CD4-positive, alpha-beta memory T cell (primary cell): ENCODE measurements around the gene MGST2. TPM values are rescaled to one million over a fixed set of nuclear protein-coding genes. Genes with fewer than 3 reads are reported as not detected.
"Not testable (repeated sequence)": the region's sequence is repeated elsewhere in the genome, so short reads cannot be mapped to it uniquely, and the experiment has no call there.

Experiments
- CTCF ChIA-PET: fragments of 350-600 bp; sonication (Branson Sonifier 250); formaldehyde crosslinking; loops from one replicate; lab custom pipeline; 2021; ENCODE audit warnings: inconsistent platforms; ENCODE audit not compliant: partially characterized antibody; lab: Charles Lee
- POLR2A ChIA-PET: fragments of 350-600 bp; sonication (Branson Sonifier 250); formaldehyde crosslinking; loops from one replicate; lab custom pipeline; 2021; ENCODE audit not compliant: partially characterized antibody; lab: Charles Lee
- DNase-seq, 5 donors: peaks; one replicate each; pipeline versions ENCODE4 v3.0.0 to v3.0.0-alpha.2; 2020 to 2022; ENCODE audit warnings: mixed read lengths in 1 of 5
- H3K27ac ChIP-seq: one replicate; pipeline ENCODE4 v1.7.0; 2013; ENCODE audit warnings: low read depth, low read length
- H3K27me3 ChIP-seq: 2 replicates; pipeline ENCODE4 v1.7.0; 2013; ENCODE audit warnings: mild to moderate bottlenecking, low read length, moderate library complexity; ENCODE audit not compliant: insufficient read depth
- H3K36me3 ChIP-seq: 2 replicates; pipeline ENCODE4 v1.7.0; 2013; ENCODE audit warnings: mild to moderate bottlenecking, low read length, moderate library complexity; ENCODE audit not compliant: insufficient read depth
- H3K4me1 ChIP-seq: 2 replicates; pipeline ENCODE4 v1.7.0; 2013; ENCODE audit warnings: mild to moderate bottlenecking, low read length, moderate library complexity; ENCODE audit not compliant: insufficient read depth
- H3K4me3 ChIP-seq, 2 donors: one replicate each; pipeline ENCODE4 v1.7.0; 2013; ENCODE audit warnings: low read length in 2 of 2, mild to moderate bottlenecking in 1 of 2
- H3K9me3 ChIP-seq, 2 donors: one replicate each; pipeline ENCODE4 v1.7.0; 2013; ENCODE audit warnings: low read length in 2 of 2, control low read depth in 1 of 2; ENCODE audit not compliant: control insufficient read depth in 1 of 2
- H3K27ac Mint-ChIP-seq, 7 donors: one replicate each; pipeline ENCODE4 v1.8.0; 2020 to 2021; ENCODE audit warnings: mixed read lengths in 7 of 7, mild to moderate bottlenecking in 6 of 7, inconsistent platforms in 3 of 7, moderate library complexity in 3 of 7
- H3K27me3 Mint-ChIP-seq, 2 donors: one replicate each; pipeline ENCODE4 v1.8.0; 2020 to 2021; ENCODE audit warnings: mixed read lengths in 2 of 2
- H3K36me3 Mint-ChIP-seq, 2 donors: one replicate each; pipeline ENCODE4 v1.8.0; 2020 to 2021; ENCODE audit warnings: mixed read lengths in 2 of 2, inconsistent platforms in 1 of 2, mild to moderate bottlenecking in 1 of 2
- H3K4me1 Mint-ChIP-seq, 4 donors: one replicate each; pipeline ENCODE4 v1.8.0; 2020 to 2021; ENCODE audit warnings: mixed read lengths in 4 of 4, mild to moderate bottlenecking in 1 of 4
- H3K4me3 Mint-ChIP-seq, 8 donors: one replicate each; pipeline ENCODE4 v1.8.0; 2020 to 2021; ENCODE audit warnings: mixed read lengths in 8 of 8, mild to moderate bottlenecking in 7 of 8, moderate library complexity in 6 of 8, inconsistent platforms in 3 of 8
- H3K9me3 Mint-ChIP-seq, 8 donors: one replicate each; pipeline ENCODE4 v1.8.0; 2020 to 2021; ENCODE audit warnings: mixed read lengths in 8 of 8, mild to moderate bottlenecking in 5 of 8, inconsistent platforms in 3 of 8, moderate library complexity in 1 of 8
- intact Hi-C: fragments of 100-400 bp; cut with micrococcal nuclease; formaldehyde crosslinking; loops from one replicate; pipeline ENCODE4 v1.15.1; 2023
- polyA plus RNA-seq, 2 donors: library from polyadenylated mRNA; unstranded; fragments of 300-500 nt; fragmentation: Illumina TruSeq; gene quantifications; one replicate each; pipeline ENCODE4 v1.2.3, GENCODE V29; 2021
- total RNA-seq, 2 experiments: library from RNA; stranded (reverse); gene quantifications; one replicate each; pipeline ENCODE4 v1.2.3, GENCODE V29; 2021

The MGST2 gene
- total and polyA plus RNA-seq, 4 experiments from 2014 or later, result 1.0 to 26.2 (median 8.3) TPM

GRCh38 chr4:139625482-139625881 lies 40.1 kb upstream of the MGST2 start:
- Mint-ChIP-seq H3K4me1 (peaks cover 0 to 2% (median 0%) of the 10 kb centered on the region in 4 donors), H3K27ac (no peak overlapping the region), H3K27me3 (peaks cover 3 to 6% of the 10 kb centered on the region in 2 donors), H3K36me3 (no peaks in the 10 kb centered on the region), H3K4me3 (no peak overlapping the region), H3K9me3 (peaks cover 0 to 2% (median 0%) of the 10 kb centered on the region in 8 donors)
- intact Hi-C loops, result no loop called here
- Histone ChIP-seq H3K4me3 (no peak overlapping the region), H3K27me3 (no peaks in the 10 kb centered on the region), H3K9me3 (no peaks in the 10 kb centered on the region), H3K27ac (no peak overlapping the region), H3K4me1 (no peaks in the 10 kb centered on the region), H3K36me3 (no peaks in the 10 kb centered on the region)
- CTCF ChIA-PET, result interaction anchor here (1.1 to 2.7 kb wide), 2 partner anchors 27 to 35 kb away, joined by 4 to 8 read pairs; no protein-coding TSS in a partner anchor
- POLR2A ChIA-PET, result no interaction called here
- DNase-seq, result no peak

- Histone ChIP-seq H3K4me3 (no peak overlapping the region), H3K4me1 (no peaks in the 10 kb centered on the region), H3K27ac (no peak overlapping the region), H3K27me3 (no peaks in the 10 kb centered on the region), H3K36me3 (no peaks in the 10 kb centered on the region), H3K9me3 (no peaks in the 10 kb centered on the region)
- intact Hi-C loops, result no loop called here
- POLR2A ChIA-PET, result no interaction called here
- Mint-ChIP-seq H3K4me3 (no peak overlapping the region), H3K9me3 (peaks cover 0 to 1% (median 0%) of the 10 kb centered on the region in 8 donors), H3K36me3 (no peaks in the 10 kb centered on the region), H3K27me3 (peaks cover 3 to 10% of the 10 kb centered on the region in 2 donors), H3K4me1 (no peaks in the 10 kb centered on the region), H3K27ac (no peak overlapping the region)
- CTCF ChIA-PET, result interaction anchor here (0.7 kb wide), 1 partner anchor 9 kb away, joined by 3 read pairs; no protein-coding TSS in a partner anchor
- DNase-seq, result no peak
Measured at GRCh38 chr4:139628184-139629012, 37.2 kb upstream of the MGST2 start.

GRCh38 chr4:139629436-139630125 lies 36.0 kb upstream of the MGST2 start:
- POLR2A ChIA-PET, result no interaction called here
- Histone ChIP-seq H3K9me3 (no peaks in the 10 kb centered on the region), H3K4me3 (no peak overlapping the region), H3K27ac (no peak overlapping the region), H3K4me1 (no peaks in the 10 kb centered on the region), H3K27me3 (no peaks in the 10 kb centered on the region), H3K36me3 (no peaks in the 10 kb centered on the region)
- no peaks in the 10 kb centered on the region for H3K36me3 Mint-ChIP-seq
- intact Hi-C loops, result no loop called here
- no peaks in the 10 kb centered on the region for H3K4me1 Mint-ChIP-seq
- no peak for DNase-seq
- no peak overlapping the region for H3K4me3 Mint-ChIP-seq
- peaks cover 13 to 14% of the 10 kb centered on the region in 2 donors for H3K27me3 Mint-ChIP-seq
- H3K9me3 Mint-ChIP-seq, result no peaks in the 10 kb centered on the region
- CTCF ChIA-PET, result interaction anchor here (0.6 kb wide), 1 partner anchor 19 kb away, joined by 4 read pairs; no protein-coding TSS in a partner anchor
- no peak overlapping the region for H3K27ac Mint-ChIP-seq

- H3K4me3 Mint-ChIP-seq, result no peak overlapping the region
- Histone ChIP-seq H3K4me3 (no peak overlapping the region), H3K27me3 (no peaks in the 10 kb centered on the region), H3K27ac (no peak overlapping the region), H3K36me3 (no peaks in the 10 kb centered on the region), H3K4me1 (no peaks in the 10 kb centered on the region), H3K9me3 (no peaks in the 10 kb centered on the region)
- intact Hi-C loops, result no loop called here
- DNase-seq, result no peak
- H3K27ac Mint-ChIP-seq, result no peak overlapping the region
- no peaks in the 10 kb centered on the region for H3K4me1 Mint-ChIP-seq
- ChIA-PET CTCF (interaction anchor here (0.6 kb wide), 1 partner anchor 19 kb away, joined by 4 read pairs; no protein-coding TSS in a partner anchor), POLR2A (no interaction called here)
- H3K9me3 Mint-ChIP-seq, result no peaks in the 10 kb centered on the region
- peaks cover 12 to 14% of the 10 kb centered on the region in 2 donors for H3K27me3 Mint-ChIP-seq
- H3K36me3 Mint-ChIP-seq, result no peaks in the 10 kb centered on the region
Measured at GRCh38 chr4:139630126-139630495, 35.5 kb upstream of the MGST2 start.

- Mint-ChIP-seq H3K4me3 (no peak overlapping the region), H3K27me3 (peaks cover 12 to 14% of the 10 kb centered on the region in 2 donors), H3K27ac (no peak overlapping the region), H3K4me1 (no peaks in the 10 kb centered on the region), H3K36me3 (no peaks in the 10 kb centered on the region), H3K9me3 (no peaks in the 10 kb centered on the region)
- ChIA-PET POLR2A (no interaction called here), CTCF (interaction anchor here (0.8 to 1.3 kb wide), 2 partner anchors 11 to 25 kb away, joined by 3 read pairs; no protein-coding TSS in a partner anchor)
- no peak overlapping the region for H3K27ac ChIP-seq
- no peak for DNase-seq
- H3K9me3 ChIP-seq, result no peaks in the 10 kb centered on the region
- H3K36me3 ChIP-seq, result no peaks in the 10 kb centered on the region
- H3K4me1 ChIP-seq, result no peaks in the 10 kb centered on the region
- H3K27me3 ChIP-seq, result no peaks in the 10 kb centered on the region
- no peak overlapping the region for H3K4me3 ChIP-seq
- intact Hi-C loops, result no loop called here
Measured at GRCh38 chr4:139630991-139631390, 34.6 kb upstream of the MGST2 start.

- POLR2A ChIA-PET, result no interaction called here
- H3K27ac Mint-ChIP-seq, result no peak overlapping the region
- no peaks in the 10 kb centered on the region for H3K4me1 ChIP-seq
- peaks cover 0 to 7% (median 0%) of the 10 kb centered on the region in 8 donors for H3K9me3 Mint-ChIP-seq
- no peaks in the 10 kb centered on the region for H3K36me3 ChIP-seq
- H3K27ac ChIP-seq, result no peak overlapping the region
- CTCF ChIA-PET, result interaction anchor here (0.8 to 1.3 kb wide), 3 partner anchors 8 to 26 kb away, joined by 3 read pairs; no protein-coding TSS in a partner anchor
- intact Hi-C loops, result no loop called here
- H3K4me3 ChIP-seq, result no peak overlapping the region
- no peaks in the 10 kb centered on the region for H3K9me3 ChIP-seq
- H3K4me1 Mint-ChIP-seq, result no peaks in the 10 kb centered on the region
- H3K4me3 Mint-ChIP-seq, result no peak overlapping the region
- H3K36me3 Mint-ChIP-seq, result no peaks in the 10 kb centered on the region
- no peaks in the 10 kb centered on the region for H3K27me3 ChIP-seq
- peaks cover 14 to 15% of the 10 kb centered on the region in 2 donors for H3K27me3 Mint-ChIP-seq
- no peak for DNase-seq
Measured at GRCh38 chr4:139631791-139632190, 33.8 kb upstream of the MGST2 start.

- H3K4me1 ChIP-seq, intact Hi-C loops, H3K27ac Mint-ChIP-seq, H3K27me3 ChIP-seq, H3K9me3 ChIP-seq, H3K4me1 Mint-ChIP-seq, DNase-seq, H3K36me3 Mint-ChIP-seq, CTCF ChIA-PET, H3K36me3 ChIP-seq, H3K4me3 Mint-ChIP-seq, POLR2A ChIA-PET, H3K27ac ChIP-seq, H3K4me3 ChIP-seq: not testable (repeated sequence)
- peaks cover 0 to 16% (median 7%) of the 10 kb centered on the region in 8 donors for H3K9me3 Mint-ChIP-seq
- H3K27me3 Mint-ChIP-seq, result peaks cover 14 to 16% of the 10 kb centered on the region in 2 donors
Measured at GRCh38 chr4:139632739-139633138, 32.9 kb upstream of the MGST2 start.
